GM18498 (cell line): ENCODE measurements around the gene KCNAB2.

ENCODE experiments used
- ATAC-seq: cut with Tn5 transposase; IDR thresholded peaks from one replicate; pipeline ENCODE4 v1.9.1; 2021; ENCODE audit warnings: mild to moderate bottlenecking, moderate library complexity; ENCODE audit not compliant: unreplicated experiment

The KCNAB2 gene

DNA sequence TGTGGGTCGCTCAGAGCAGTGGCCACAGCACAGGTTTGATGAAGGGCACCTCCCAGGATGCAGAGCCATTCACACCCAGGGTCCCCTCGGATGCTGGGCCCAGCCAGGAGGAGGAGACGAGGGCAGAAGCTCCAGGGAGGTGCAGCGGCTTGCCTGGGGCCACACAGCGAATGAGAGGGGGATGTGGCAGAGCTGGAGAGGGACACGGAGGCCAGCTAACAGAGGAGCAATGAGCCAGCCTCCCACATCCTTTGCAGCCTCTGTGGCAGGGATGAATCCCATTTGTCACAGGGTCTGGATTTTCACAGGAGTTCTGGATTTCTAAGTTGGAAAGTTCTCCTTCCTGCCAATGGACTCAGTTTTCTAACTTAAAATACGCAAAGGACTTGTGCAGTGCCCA is 98.5 kb downstream of the KCNAB2 start:
- ATAC-seq: no peak

DNA sequence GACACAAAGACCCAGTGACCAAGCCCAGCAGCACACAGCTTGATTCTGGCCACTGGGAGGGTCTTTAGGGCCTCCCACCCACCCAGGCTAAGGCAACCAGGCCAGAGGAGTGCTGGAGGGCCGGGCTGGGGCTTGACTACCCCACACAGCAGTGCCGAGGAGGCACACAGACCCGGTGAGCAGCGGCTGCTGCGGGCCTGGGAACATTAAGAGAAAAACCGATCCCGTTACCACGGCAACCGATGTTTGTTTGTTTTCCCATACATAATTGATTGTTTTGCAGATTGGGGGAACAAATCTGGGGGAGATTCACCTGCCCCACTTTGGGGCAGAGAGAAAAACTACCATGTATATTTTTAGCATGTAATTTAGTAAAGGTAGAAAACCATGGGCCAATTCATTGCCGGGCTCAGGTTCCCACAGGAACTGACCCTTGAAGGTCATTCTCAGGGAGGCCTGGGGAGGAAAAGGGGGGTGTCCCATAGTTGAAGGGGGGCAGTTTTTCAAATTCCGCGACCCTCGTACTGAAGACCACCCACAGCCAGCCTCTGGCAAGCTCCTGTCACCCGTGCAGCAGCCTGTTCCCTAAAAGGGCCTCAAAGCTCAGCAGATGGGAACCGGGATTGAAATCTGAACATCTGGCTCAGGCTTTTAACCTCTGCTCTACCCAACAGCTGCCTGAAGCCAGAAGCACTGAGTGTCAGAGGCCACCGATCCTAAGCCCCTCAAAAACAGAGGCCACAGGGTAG is 99.1 kb downstream of the KCNAB2 start:
- no peak for ATAC-seq

DNA sequence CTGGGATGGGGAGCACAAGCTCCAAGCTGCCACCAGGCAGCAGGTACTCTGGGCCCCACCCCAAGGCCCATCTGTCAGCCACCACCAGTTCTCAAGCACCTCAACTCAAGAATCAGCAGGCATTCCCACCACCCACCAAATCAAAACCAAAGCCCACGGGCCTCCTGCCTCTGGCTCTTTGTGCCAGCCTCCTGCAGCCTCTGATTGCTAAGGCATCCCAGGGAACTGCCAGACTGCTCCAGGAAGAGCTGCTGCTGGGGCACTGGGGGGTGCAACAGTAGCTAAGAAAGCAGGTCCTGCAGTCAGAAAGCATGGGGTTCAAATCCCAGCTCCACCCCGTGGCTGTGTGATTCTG is 99.7 kb downstream of the KCNAB2 start:
- ATAC-seq: no peak

DNA sequence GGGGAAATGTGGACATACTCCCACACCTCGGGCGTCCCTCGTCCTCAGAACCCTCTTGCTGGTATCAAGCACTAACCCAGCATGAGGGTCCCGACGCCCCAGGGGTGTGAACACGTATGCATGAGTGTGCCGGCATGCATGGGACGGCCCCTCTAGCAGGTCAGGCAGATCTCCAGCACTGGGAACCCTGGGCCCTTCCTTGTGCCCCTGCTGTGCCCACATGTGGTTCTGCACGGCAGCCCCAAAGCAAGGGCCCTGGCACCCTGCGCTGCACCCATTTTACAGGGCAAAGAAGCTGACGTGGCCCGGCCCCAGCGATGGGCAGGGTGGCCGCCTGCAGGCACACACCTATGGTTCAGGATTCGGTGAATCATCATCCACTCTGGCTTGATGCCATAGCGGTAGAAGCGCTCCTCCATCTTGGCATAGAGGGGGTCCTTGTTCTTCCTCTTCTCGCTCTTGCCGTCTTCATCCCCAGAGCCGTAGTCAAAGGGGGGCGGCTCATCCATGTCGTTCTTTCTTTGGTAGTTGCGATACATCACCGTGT is 100.2 kb downstream of the KCNAB2 start:
- no peak for ATAC-seq

DNA sequence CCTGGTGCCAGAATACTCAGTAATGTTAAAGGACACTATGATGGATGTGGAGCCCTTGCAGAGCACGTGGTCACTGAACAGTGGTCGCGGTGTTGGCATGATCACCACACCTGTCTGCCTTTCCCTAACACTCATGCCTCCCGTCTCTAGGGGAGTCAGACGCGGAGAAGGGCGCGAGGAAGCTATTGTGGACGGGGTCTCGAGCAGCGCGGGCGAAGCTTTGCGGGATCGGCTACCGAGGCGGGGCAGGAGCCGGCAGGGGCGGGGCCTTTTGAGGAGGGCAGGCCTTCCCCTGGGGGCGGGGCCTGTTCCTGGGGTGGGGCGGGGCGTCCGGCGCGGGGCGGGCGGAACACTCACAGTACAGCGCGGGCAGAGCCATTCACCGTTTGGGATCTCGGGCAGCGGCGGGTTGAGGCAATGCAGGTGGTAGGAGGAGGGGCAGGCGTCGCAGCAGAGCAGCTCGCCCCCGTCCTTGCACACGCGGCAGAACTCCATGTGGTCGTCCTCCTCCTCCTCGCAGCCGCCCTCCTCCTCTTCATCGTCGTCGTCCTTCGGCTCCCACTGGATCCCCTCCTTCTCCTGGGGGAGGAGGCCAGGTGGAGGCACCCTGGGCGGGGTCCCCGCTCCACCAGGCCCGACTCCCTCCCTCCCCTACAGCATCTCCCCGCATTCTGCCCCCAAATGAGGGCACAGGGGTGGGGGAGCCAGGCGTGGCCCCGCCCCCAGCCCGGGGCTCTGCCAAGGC is 103.0 kb downstream of the KCNAB2 start:
- ATAC-seq: no peak

DNA sequence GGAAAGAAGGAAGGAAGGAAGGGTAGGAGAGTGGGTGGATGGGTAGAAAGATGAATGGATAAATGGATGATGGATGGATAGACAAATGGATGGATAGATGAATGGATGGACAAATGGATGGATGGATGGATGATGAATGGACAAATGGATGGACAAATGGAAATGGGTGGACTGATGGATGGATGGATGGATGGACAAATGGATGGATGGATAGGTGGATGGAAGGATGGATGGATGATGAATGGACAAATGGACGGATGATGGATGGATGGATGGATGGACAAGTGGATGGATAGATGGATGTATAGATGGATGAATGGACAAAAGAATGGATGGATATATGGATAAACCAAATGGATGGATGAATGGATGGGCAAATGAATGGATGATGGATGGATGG is 103.9 kb downstream of the KCNAB2 start:
- ATAC-seq: no peak

DNA sequence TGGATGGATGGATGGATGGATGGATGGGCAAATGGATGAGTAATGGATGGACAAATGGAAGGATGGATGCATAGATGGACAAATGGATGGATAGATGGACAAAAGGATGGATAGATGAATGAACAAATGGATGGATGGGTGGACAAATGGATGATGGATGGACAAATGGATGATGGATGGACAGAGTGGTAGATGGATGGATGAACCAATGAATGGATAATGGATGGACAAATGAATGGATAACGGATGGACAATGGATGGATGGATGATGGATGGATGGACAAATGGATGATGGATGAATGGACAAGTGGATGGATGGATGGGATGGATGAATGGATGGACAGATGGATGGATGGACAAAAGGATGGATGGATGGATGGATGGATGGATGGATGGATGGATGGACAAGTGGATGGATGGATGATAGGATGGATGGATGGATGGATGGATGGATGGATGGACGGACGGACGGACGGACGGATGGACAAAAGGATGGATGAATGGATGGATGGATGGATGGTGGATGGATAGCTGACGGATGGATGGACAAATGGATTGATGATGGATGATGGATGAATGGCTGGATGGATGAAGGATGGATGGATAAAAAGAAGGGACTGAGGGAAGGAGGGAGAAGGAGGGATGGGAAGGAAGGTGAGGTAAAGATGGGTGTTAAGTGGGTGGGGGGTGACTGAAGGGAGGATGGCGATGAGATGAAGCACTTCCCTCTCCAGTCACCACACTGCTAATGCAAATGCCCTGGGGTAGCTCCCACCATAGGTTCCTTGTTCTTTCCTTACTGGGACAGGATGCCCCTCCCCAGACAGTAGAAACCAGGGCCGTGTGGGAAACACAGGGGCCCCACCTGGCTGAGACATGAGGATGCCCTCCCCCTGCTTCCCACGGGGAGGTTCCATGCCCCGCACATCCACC is 104.6 kb downstream of the KCNAB2 start:
- ATAC-seq: no peak
